ENCODE results near the gene PDZD7. TPM values are rescaled to one million over a fixed set of nuclear protein-coding genes. Genes with fewer than 3 reads are reported as not detected.

Gene PDZD7
- total RNA-seq, 6 experiments from 2014 or later = 1.1 to 1.9 (median 1.2) TPM

DNA sequence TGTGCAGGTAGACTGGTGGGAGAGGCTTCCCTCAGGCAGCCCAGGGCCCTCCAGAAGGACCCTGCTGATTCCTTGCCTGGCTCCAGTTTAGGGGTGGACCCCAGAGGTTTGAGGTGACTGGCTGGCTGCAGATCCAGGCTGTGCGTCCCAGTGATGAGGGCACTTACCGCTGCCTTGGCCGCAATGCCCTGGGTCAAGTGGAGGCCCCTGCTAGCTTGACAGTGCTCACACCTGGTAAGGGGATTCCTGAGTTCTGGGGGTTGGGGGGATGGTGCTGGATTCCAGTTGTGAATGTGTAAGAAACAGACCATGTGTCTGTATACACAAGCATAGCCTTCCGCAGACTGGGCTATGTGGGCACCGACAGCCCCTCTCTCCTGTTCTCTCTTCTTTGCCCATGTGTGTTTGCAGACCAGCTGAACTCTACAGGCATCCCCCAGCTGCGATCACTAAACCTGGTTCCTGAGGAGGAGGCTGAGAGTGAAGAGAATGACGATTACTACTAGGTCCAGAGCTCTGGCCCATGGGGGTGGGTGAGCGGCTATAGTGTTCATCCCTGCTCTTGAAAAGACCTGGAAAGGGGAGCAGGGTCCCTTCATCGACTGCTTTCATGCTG lies 33.6 kb upstream of the PDZD7 start:
- TF ChIP-seq, protein P1, sequence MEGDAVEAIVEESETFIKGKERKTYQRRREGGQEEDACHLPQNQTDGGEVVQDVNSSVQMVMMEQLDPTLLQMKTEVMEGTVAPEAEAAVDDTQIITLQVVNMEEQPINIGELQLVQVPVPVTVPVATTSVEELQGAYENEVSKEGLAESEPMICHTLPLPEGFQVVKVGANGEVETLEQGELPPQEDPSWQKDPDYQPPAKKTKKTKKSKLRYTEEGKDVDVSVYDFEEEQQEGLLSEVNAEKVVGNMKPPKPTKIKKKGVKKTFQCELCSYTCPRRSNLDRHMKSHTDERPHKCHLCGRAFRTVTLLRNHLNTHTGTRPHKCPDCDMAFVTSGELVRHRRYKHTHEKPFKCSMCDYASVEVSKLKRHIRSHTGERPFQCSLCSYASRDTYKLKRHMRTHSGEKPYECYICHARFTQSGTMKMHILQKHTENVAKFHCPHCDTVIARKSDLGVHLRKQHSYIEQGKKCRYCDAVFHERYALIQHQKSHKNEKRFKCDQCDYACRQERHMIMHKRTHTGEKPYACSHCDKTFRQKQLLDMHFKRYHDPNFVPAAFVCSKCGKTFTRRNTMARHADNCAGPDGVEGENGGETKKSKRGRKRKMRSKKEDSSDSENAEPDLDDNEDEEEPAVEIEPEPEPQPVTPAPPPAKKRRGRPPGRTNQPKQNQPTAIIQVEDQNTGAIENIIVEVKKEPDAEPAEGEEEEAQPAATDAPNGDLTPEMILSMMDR (IDR thresholded peaks at IDR 0.05) = no peak
- Mint-ChIP-seq H3K27me3 (ENCODE audit: insufficient read depth) (peaks cover 3% of the 10 kb centered on the region), H3K9me3 (no peaks in the 10 kb centered on the region), H3K4me1 (ENCODE audit: low read depth) (peaks cover 50% of the 10 kb centered on the region), H3K4me3 (0 out of 2 replicates have a peak overlapping the region, but pooled peaks have one; percentile 57), H3K36me3 (ENCODE audit: low read depth) (no peaks in the 10 kb centered on the region), H3K27ac (peak overlapping the region; percentile 86; the same call in 1 of the 2 replicates)
- no peak for DNase-seq

DNA sequence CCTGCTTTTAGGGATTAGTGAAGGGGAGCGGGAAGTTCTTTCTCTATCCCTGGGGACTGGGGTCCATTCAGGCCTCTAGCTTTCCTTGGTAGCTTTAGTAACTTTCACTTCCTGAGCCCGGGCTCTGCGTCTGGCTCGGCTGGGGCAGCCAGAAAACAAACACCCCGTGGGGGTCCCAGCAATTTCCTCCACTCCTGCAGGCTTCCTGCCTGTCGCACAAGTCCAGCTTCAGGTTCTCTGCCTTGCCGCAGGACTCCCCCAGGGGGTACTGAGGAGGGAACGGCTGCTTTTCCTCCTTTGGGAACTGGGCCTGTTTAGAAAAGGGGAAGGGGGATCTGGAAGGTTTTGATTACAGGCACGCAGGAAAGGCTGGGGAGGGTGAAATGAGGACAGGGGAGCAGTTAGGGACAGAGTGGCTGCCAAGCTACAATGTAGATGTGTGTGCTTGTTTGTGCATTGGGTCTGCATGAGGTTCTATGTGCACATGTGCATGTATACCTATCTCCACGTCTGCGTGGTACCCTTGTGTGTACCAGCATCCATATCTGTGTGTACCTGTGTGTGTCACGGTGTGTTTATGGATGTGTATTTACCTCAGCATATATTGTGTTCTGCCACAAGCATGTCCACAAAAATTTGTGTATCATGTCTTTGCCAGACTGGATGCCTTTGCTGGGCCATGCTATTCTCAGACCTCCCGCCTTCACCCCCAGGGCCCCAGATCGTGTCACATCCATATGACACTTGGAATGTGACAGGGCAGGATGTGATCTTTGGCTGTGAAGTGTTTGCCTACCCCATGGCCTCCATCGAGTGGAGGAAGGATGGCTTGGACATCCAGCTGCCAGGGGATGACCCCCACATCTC lies 32.9 kb upstream of the PDZD7 start:
- Mint-ChIP-seq H3K36me3 (ENCODE audit: low read depth) (no peaks in the 10 kb centered on the region), H3K27me3 (ENCODE audit: insufficient read depth) (peaks cover 3% of the 10 kb centered on the region), H3K9me3 (no peaks in the 10 kb centered on the region), H3K4me3 (peak overlapping the region; percentile 57), H3K4me1 (ENCODE audit: low read depth) (peaks cover 54% of the 10 kb centered on the region), H3K27ac (peak overlapping the region; percentile 7; the same call in 1 of the 2 replicates)
- no peak for DNase-seq
- TF ChIP-seq, protein P1 (IDR thresholded peaks at IDR 0.05) = no peak

DNA sequence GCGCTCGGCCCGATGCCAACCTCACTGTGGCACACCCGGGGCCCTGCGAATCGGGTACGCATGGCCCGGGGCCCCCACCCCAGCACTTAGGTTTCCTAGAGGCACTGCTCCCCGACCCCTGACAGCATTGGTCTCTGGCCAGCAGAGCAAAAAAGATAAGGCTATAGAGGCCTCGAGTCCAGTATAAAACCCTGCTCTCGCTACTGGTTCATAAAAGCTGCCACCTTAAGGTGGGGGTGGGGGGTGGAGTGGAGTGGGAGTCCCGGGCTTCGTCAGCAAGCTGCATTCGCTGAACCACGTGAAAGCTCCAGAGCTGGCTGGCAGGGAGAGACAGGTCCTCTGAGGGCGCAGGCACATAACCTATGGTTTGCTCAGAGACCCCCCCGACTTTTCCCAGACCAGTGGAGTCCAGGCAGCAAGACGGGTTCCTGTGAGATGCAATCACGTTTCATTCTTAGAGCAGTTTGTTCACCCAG lies 32.2 kb upstream of the PDZD7 start:
- DNase-seq = no peak
- Mint-ChIP-seq H3K36me3 (ENCODE audit: low read depth) (no peaks in the 10 kb centered on the region), H3K4me1 (ENCODE audit: low read depth) (peaks cover 54% of the 10 kb centered on the region), H3K27me3 (ENCODE audit: insufficient read depth) (peaks cover 3% of the 10 kb centered on the region), H3K27ac (no peak overlapping the region), H3K9me3 (no peaks in the 10 kb centered on the region), H3K4me3 (peak overlapping the region; percentile 57)
- TF ChIP-seq, protein P1 (IDR thresholded peaks at IDR 0.05) = no peak

DNA sequence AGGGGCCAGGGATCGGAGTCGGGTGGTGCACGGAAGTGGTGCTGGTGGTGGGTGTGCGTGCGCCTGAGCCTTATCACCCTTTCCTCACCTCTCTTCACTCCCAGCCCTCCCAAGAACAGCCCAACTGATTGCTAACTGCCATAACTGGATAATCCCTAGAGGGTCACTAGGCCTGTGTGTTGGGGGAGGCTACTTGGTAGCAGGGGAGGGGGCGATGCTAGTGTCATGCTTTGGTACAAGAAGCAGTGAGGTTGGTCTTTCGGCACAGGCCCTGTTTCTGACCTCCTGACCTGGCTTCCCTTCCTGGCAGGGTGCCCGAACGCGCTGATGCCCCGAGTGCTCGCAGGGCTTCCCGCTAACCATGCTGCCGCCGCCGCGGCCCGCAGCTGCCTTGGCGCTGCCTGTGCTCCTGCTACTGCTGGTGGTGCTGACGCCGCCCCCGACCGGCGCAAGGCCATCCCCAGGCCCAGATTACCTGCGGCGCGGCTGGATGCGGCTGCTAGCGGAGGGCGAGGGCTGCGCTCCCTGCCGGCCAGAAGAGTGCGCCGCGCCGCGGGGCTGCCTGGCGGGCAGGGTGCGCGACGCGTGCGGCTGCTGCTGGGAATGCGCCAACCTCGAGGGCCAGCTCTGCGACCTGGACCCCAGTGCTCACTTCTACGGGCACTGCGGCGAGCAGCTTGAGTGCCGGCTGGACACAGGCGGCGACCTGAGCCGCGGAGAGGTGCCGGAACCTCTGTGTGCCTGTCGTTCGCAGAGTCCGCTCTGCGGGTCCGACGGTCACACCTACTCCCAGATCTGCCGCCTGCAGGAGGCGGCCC lies 31.5 kb upstream of the PDZD7 start:
- TF ChIP-seq, protein P1 (IDR thresholded peaks at IDR 0.05) = peak; percentile 74
- peak overlapping the region; percentile 96 for H3K27ac Mint-ChIP-seq
- H3K36me3 Mint-ChIP-seq (ENCODE audit: low read depth) = no peaks in the 10 kb centered on the region
- H3K27me3 Mint-ChIP-seq (ENCODE audit: insufficient read depth) = peaks cover 3% of the 10 kb centered on the region
- peaks cover 54% of the 10 kb centered on the region for H3K4me1 Mint-ChIP-seq (ENCODE audit: low read depth)
- peak overlapping the region; percentile 91 for H3K4me3 Mint-ChIP-seq
- no peaks in the 10 kb centered on the region for H3K9me3 Mint-ChIP-seq
- DNase-seq = no peak

DNA sequence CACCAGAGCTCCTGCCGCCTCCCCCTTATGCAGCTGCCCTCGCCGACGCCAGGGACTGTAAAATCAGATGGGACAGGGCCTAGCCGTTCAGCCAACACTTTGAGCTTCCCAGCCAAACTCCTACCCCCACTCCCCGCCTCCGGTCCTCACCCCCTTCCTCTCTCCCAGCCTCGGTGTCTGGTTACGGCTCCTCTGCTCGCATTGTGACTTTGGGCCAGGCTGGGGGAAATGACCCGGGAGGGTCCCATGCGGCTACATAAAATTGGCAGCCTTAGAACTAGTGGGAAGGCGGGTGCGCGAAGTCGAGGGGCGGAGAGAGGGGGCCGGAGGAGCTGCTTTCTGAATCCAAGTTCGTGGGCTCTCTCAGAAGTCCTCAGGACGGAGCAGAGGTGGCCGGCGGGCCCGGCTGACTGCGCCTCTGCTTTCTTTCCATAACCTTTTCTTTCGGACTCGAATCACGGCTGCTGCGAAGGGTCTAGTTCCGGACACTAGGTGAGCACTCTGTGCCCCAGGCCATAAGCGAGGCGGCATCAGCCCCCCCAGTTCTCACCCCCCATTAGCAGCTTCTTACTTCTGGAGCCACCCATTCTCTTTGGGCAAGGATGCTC lies 30.8 kb upstream of the PDZD7 start, which contains the start of gene KAZALD1:
TSS of gene KAZALD1 (plus strand) at position 366 of the 608 bp plus-strand sequence. CDS start 604 bp downstream, outside the sequence.
- peaks cover 54% of the 10 kb centered on the region for H3K4me1 Mint-ChIP-seq (ENCODE audit: low read depth)
- peaks cover 3% of the 10 kb centered on the region for H3K27me3 Mint-ChIP-seq (ENCODE audit: insufficient read depth)
- peak; percentile 68 for DNase-seq
- no peaks in the 10 kb centered on the region for H3K9me3 Mint-ChIP-seq
- H3K36me3 Mint-ChIP-seq (ENCODE audit: low read depth) = no peaks in the 10 kb centered on the region
- H3K27ac Mint-ChIP-seq = peak within 1 kb of the TSS; percentile 98
- peak within 1 kb of the TSS; percentile 91 for H3K4me3 Mint-ChIP-seq
- TF ChIP-seq, protein P1 (IDR thresholded peaks at IDR 0.05) = no peak; the same call in 1 of the 2 replicates
